Tongue (tissue), 2 donors: ENCODE results near the gene P2RY8. TPM values are rescaled to one million over a fixed set of nuclear protein-coding genes. Genes with fewer than 3 reads are reported as not detected.

ENCODE experiments used
- DNase-seq: peaks from one replicate; pipeline ENCODE4 v3.0.0-alpha.2; 2015
- total RNA-seq: library from RNA; depleted of rRNA; stranded (reverse); fragments of >200 nt; gene quantifications from one replicate; pipeline ENCODE4 v1.2.3, GENCODE V29; 2014

P2RY8 gene
- total RNA-seq, 1 donor from 2014 or later = 0.82 TPM

DNA sequence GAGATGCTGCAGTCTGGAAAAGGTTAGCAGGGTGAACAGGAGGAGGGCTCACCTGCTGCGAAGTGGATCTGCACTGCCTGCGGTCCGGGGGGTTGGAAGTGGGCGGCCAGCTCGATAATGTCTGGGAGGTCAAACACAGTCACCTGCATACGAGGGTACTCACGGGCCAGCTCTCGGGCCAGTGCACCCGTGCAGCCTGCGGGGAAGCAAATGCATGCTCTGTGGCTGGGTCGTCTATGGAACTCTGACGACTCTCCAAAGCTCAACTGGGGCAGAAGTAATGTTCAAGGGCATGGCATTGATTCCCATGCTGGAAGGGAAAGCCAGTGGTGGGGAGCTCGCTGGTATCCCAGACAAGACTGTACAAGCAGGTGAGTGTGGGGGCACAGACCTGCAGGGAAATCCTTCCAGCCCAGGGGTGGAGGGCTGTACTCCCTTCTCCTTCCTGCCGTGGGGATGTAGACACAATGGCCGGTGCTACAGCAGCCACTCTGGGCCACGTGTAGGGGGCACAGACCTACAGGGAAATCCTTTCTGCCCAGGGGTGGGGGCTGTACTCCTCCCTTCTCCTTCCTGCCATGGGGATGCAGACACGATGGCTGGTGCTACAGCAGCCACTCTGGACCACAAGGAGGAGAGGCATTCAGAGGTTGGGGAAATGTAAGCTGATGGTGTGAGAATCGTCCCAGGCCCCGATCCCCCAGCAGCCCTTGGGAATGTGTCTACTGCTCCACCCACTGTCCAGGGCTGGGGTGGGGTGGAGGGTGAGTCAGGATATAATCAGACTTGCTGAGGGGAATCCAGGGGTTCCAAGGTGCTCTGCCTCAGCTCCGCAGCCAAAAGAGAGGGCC, 118.8 kb downstream of the P2RY8 start:
- no peak for DNase-seq

- DNase-seq = no peak
Observed at GRCh38 chrX:1416965-1417760, 119.8 kb downstream of the P2RY8 start.

GRCh38 chrX:1416327-1416784, 120.6 kb downstream of the P2RY8 start:
- DNase-seq = no peak

Other genes with a start within 250 kb of the P2RY8 start
- 10.7 TPM for gene IL3RA, start 200.4 kb downstream of the P2RY8 start, total RNA-seq
- 162 TPM for gene SLC25A6, start 145.1 kb downstream of the P2RY8 start, total RNA-seq
- 18.8 TPM for gene ASMTL, start 84.3 kb downstream of the P2RY8 start, total RNA-seq
- gene AKAP17A, start 54.4 kb upstream of the P2RY8 start, total RNA-seq = 31.5 TPM
- not detected for gene ASMT, start 77.9 kb upstream of the P2RY8 start, total RNA-seq